Left colon (tissue), 2 donors: Measurements from ENCODE around the gene ANKRD11. TPM values are rescaled to one million over a fixed set of nuclear protein-coding genes. Genes with fewer than 3 reads are reported as not detected.
"Not testable (repeated sequence)": the region's sequence is repeated elsewhere in the genome, so short reads cannot be mapped to it uniquely, and the experiment has no call there.

Source experiments
- ATAC-seq: fragments of 200-7000 bp; cut with Tn5 transposase; one replicate; pipeline ENCODE4 v1.9.1; 2020; ENCODE audit warnings: mild to moderate bottlenecking, moderate library complexity
- DNase-seq, 2 donors: peaks; one replicate each; pipeline ENCODE4 v3.0.0-alpha.2; 2020
- intact Hi-C, 2 donors: fragments of 100-400 bp; cut with DNase I in 1 of 2; cut with micrococcal nuclease in 1 of 2; formaldehyde crosslinking; loops; one replicate each; pipeline versions ENCODE4 v1.11.2 to v1.14.0; 2022; cut with DNase I, micrococcal nuclease
- total RNA-seq, 2 donors: library from RNA; stranded (reverse); fragmentation: NEBNext Ultra II Directional; extraction: Animal tissue kit (Norgen Biotek cat#: 25700); gene quantifications; one replicate each; pipeline ENCODE4 v1.2.1, GENCODE V29; 2021
- donor health status: DM: no; HTN: no; CAD: no.
- donor health status: DM: yes; HTN: yes; CAD: no.

Gene ANKRD11
- total RNA-seq, 2 donors from 2014 or later, result 82.5 to 135 TPM

- intact Hi-C loops, result no loop called here
- ATAC-seq, result no peak
- DNase-seq, result no peak
Observed at GRCh38 chr16:89366561-89367537, 123.5 kb downstream of the ANKRD11 start.

GRCh38 chr16:89365996-89366395 is 124.4 kb downstream of the ANKRD11 start:
- ATAC-seq (no peak), DNase-seq (no peak)
- intact Hi-C loops, result no loop called here

DNA sequence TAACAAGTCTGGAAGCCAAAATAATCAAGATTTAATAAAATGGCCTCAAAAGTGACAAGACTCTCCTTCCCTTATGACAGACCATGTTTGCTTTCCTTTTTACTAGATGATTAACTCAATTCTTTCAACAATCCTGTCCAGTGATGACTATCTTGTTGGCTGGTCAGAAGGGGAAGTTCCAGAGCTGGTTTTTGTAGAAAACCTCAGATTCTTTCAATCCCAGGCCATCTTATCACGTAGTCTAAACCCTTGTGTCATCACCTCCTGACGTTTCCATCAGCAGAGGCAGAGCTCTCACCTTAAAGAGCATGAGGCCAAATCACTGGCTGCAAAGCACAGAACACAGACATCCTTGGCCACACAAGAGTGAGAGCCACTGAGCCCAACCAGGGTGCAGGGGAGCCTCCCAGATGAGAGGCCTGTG is 125.3 kb downstream of the ANKRD11 start:
- intact Hi-C loops, result no loop called here
- no peak for DNase-seq
- no peak for ATAC-seq

DNA sequence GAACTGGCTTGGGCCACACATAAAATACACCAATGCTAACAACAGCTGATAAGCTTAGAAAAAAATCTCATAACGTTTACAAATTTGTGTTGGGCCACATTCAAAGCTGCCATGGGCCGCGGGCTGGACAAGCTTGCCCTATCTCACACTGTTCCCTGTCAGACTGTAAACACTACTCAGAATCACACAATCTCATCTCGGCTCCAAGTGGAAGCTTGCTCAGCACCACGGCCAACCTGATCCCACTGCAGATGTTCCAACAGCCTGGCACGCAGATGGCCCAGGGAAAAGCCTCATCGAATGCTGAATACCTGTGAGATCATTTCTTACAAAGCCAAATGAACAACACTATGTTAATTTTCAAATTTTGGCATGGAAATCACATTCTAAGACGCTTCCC is 125.8 kb downstream of the ANKRD11 start:
- no peak for DNase-seq
- intact Hi-C loops, result no loop called here
- no peak for ATAC-seq

- ATAC-seq (peak; percentile 80), DNase-seq (peak in 1 of 2 donors; percentile 53)
- intact Hi-C loops, result no loop called here
Observed at GRCh38 chr16:89363621-89364393, 126.6 kb downstream of the ANKRD11 start.

DNA sequence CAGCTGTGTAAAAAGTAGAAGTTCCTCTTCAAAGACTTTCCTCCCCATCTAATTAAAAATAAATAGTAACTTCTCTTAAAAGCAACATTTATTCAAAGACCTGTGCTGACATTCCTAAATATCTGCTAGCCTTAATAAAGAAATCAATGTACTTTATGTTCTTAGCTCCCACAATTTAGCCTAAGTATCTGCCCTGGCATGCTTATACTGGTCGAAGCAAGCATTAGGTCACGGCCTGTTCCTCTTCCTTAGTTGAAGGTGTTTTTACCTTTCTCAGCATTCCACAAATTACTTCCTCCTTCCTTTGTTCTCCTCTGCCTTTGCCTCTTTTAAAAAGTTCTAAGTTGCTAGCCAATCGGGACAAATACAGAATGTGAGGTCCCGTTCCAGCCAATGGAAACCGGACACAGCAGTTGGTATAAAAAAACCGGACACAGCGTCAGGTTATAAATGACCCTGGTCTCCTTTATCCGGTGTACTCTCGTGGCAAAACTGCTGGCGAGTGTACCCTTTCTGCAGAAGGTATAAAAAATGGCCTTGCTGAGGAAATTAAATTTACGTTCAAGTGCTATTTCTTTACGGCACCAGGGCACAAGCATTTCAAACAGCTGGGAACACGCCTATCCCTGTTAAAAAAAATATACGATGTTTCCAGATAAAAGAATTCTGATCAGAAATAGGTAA is 127.7 kb downstream of the ANKRD11 start:
- DNase-seq, ATAC-seq, intact Hi-C loops: not testable (repeated sequence)

- intact Hi-C loops, result no loop called here
- DNase-seq, result no peak
- peak; percentile 51 for ATAC-seq
Observed at GRCh38 chr16:89361751-89362539, 128.4 kb downstream of the ANKRD11 start.

DNA sequence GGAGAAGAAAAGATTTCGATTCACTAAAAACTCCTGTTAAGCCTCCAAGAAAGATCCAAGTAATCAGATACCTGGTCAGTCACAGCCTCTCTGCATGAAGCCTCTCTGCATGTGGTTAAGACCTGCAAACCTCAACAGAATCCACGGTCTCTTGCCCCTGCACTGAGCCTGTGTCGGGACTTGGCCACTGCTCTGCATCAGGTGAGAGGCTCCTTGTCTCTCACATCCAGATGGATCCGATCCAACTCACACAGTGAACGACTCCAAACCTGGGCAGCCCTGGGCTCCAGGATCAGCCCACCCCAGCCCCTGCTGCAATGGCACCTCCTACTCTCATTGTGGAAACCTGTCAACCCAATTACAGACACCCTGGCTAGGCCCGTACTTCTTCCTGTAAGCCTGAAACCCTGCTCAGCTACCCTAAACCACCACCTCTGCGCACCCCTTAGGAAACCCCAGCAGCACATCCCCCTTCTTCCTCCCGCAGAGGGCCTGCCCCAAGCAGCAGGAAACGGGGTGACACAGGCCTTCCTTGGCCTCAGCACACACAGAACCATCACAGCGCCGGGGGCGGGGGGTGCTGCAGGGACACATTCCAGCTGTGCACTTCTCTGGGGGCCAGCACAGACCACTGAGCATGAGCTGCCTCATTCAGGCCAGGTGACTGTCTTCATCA is 129.5 kb downstream of the ANKRD11 start:
- DNase-seq (peak; percentile 48 to 52), ATAC-seq (no peak)
- intact Hi-C loops, result no loop called here

- ATAC-seq, result no peak
- intact Hi-C loops, result no loop called here
- DNase-seq, result no peak
Observed at GRCh38 chr16:89359264-89360147, 130.9 kb downstream of the ANKRD11 start.

DNA sequence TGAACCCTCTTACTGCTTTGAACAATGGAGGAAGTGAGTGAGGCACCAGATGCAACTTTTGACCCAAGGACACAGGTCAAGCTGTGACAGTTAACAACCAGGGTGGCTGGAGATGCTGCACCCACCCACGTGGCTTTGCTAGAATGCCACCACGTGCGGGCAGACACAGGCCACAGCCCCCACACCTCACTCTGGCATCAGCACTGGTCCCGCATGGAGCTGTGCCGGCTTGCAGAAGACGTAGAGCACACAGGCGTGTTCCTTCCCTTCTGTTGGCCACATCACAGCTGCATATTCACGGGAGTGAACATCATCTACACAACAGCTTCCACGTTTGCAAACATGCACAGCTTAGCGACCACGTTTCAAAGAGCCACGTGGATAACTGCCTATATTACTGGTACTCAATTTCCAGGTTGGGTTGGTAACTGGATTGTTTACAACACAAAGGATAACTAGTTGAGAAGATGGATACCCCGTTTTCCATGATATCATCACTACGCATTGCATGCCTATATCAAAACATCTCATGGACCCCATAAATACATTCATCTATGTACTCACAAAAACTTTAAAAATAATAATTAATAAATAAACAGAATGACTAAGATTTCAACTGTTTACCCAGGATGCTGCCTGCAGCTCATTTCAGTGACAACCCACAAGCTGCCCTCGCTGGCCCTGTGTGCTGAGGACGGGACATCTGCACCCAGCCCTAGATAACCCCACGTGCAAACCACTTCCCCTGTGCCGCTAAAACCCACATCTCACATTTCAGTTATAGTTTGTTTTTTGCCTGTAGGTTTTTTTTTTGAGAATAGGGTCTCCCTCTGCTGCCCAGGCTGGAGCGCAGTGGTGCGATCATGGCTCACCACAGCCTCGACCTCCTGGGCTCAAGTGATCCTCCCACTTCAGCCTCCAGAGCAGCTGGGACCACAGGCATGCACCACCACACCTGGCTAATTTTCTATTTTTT is 132.0 kb downstream of the ANKRD11 start:
- intact Hi-C loops, result no loop called here
- DNase-seq (no peak), ATAC-seq (peak; percentile 11)

GRCh38 chr16:89357055-89357816 is 133.1 kb downstream of the ANKRD11 start:
- intact Hi-C loops, result no loop called here
- ATAC-seq, result peak; percentile 12
- DNase-seq, result no peak

DNA sequence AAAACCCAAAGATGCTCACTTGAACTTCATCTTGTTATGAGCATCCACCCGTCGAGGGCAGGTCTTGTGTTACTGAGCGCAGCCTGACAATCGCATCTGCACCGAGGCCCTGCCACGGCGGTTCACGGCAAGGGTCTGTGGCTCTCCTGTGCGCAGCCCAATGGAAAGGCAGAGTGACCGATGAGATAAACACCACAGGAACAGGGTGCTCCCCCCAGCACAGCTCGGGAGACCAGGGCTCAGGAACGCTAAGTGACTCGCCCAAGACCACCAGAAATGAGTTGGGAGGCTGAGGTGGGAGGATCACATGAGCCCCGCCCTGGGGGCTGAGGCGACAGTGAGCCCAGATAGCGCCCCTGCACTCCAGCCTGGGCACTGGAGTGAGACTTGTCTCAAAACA is 134.7 kb downstream of the ANKRD11 start:
- DNase-seq (no peak), ATAC-seq (no peak)
- intact Hi-C loops, result no loop called here

DNA sequence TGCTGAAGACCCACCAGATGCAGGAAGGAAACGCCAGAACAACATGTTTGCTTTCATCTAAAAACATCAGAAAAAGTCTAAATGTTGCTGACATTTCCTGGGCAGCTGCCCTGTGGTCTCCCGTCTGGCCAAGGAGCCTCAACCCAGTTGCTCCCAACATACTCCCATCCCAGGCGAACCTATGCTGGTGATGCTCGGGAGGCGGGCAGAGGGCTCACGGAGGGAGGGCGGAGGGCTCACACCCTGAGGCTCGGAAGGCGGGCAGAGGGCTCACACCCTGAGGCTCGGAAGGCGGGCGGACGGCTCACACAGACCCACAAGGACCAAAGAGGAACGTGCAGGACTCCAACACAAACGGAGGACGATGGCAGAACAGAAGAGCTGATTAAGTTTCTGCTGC is 135.4 kb downstream of the ANKRD11 start:
- ATAC-seq, result no peak
- intact Hi-C loops, result no loop called here
- DNase-seq, result no peak

DNA sequence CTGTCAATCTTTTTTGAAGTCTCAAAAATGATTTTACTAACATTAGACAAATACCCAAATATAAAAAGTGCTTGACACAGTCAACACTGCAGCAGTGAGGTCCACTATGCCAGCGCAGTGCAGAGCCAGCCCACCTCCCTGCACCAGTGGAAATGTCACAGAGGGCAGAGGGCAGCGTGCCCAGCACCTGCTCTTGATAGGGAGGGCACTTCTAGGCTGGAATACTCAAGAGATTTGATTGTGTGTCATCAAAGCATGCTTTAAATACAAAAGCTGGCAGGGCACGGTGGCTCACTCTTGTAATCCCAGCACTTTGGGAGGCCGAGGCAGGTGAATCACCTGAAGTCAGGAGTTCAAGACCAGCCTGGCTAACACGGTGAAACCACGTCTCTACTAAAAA is 136.0 kb downstream of the ANKRD11 start:
- DNase-seq, result no peak
- ATAC-seq, result peak; percentile 37
- intact Hi-C loops, result no loop called here

DNA sequence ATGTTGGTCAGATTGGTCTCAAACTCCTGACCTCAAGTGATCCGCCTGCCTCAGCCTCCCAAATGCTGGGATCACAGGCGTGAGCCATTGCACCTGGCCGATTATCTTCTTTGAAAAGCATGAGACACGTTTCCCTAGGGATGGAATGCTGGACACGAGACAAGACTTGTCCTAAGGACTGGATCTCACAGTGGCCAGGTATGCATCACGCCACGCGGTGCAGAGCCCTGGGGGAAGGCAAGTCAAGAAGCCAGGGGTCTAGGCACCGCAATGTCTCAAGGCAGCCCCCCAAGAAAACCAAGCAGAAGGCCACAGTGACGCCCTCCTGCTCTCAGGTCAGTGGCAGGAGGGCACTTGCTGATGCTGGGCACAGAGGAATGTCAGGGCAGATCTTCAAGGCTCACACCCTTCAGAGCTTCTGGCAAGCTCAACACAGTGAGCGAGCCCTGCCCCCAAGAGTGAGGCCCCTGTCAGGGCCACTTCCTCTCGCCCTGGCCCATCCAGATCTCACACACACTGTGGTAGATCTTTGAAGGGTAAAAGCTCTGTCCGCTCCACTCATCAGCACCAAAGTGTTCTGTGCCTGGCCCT is 138.2 kb downstream of the ANKRD11 start:
- ATAC-seq (no peak), DNase-seq (no peak)
- intact Hi-C loops, result no loop called here
